NCI-H526 (cell line): ENCODE data around the gene OR2Z1.
"Not testable (repeated sequence)": the region's sequence is repeated elsewhere in the genome, so short reads cannot be mapped to it uniquely, and the experiment has no call there.

Source experiments
- DNase-seq, 2 experiments: peaks; one replicate each; lab custom pipeline; 2025; lab: John Stamatoyannopoulos, UW

The OR2Z1 gene

DNA sequence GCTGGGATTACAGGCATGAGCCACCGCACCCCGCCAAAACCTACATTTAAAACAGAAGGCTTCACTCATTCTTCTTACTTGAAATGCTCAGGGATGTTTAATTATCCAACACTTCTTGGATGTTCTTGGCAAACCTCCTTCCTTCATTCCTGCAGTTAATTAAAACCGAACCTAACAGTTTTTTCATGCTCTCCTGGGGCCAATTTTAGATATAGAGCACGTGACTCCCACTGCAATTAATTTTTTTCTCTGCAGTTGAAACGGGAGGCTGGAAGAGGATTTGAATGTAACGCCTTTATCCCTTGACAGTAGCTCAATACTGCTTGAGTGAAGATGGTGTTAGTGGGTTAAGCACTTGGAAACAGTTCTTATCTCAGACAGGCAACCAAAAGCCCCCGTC lies 18.2 kb upstream of the OR2Z1 start:
- no peak for DNase-seq

GRCh38 chr19:8705304-8705703 lies 16.1 kb upstream of the OR2Z1 start:
- not testable (repeated sequence) for DNase-seq

DNA sequence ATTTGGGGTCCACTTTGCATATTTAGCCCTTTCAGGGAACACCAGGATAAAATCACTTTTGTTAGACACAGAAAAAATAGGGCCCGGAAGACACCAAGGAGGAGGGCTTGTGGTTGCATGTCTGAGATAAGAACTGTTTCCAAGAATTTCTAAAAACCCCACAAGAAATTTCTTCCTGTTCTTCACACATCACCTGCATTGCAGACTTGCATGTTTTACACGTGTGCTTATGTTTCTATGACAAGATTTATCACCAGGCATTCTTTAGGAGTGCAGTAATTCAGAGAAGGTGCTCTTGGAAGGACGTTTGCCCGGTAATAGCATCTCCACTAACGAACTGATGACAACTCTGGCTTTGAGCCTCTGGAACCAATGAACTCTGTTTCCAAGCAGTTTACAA lies 15.7 kb upstream of the OR2Z1 start:
- no peak for DNase-seq

GRCh38 chr19:8710337-8710736 lies 11.1 kb upstream of the OR2Z1 start:
- not testable (repeated sequence) for DNase-seq

DNA sequence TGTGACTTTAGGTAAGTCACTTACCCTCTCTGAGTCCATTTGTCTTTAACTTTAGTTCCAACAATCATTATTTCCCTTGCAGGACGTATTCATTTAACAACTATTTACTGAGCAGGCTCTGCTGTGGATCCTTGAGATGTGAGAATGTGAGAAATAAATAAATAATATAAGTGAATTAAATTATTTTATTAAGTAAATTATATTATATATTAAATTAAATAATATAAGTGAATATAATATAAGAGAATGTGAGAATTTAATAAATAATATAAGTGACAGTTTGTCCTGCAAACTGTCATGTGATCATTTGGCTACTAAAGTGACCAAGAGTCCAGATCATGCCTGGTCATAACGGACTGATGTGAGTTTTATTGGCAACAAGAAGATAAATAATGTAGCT lies 598 bp downstream of the OR2Z1 start:
- no peak for DNase-seq

- DNase-seq: no peak
These were observed 2.8 kb downstream of the OR2Z1 start for GRCh38 chr19:8724276-8724675.

- DNase-seq: no peak
These were observed 10.2 kb downstream of the OR2Z1 start for GRCh38 chr19:8731428-8732169.

DNA sequence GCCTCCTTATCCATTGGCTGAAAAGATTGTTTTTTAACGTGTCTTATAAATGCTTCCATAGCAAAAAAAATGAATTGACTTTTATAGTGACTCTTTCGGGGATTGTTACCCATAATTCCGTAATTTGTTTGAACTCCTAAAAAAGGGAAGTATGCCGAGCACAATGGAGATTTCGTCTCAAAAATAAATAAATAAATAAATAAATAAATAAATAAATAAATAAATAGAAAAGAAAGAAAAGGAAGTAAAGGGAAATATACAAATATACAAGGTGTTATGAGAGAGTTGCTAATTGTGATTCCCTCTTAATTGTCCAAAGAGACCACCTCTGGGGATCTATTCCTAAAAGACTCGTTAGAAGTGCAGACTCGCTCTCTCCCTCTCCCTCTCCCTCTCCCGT lies 16.9 kb downstream of the OR2Z1 start:
- DNase-seq: no peak

GRCh38 chr19:8739291-8740065 lies 18.0 kb downstream of the OR2Z1 start:
- DNase-seq: not testable (repeated sequence)

DNA sequence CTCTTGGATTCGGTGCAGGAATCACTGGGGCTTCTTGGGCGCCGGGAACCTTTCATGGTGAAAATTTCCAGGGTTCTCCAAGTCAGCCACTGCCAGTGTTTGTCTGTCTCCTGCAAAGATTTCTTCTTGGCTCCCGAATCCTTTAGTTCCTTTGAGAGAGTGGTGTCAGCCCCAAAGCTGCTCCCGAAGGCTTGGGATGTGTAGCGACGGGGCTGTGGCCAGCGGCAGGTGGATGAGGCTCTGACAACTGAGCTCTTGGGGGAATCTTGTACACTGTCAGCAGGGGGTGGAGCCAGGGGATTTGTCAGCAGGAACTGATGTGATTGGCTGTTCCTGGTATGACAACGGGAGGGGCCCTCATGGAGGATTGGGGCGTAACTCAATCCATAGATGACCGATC lies 45.8 kb downstream of the OR2Z1 start:
- DNase-seq: not testable (repeated sequence)

GRCh38 chr19:8769265-8769664 lies 47.8 kb downstream of the OR2Z1 start:
- DNase-seq: not testable (repeated sequence)

GRCh38 chr19:8773587-8773986 lies 52.2 kb downstream of the OR2Z1 start:
- not testable (repeated sequence) for DNase-seq
